Uterus (tissue), 4 donors: ENCODE data around the gene DNASE1. TPM values are rescaled to one million over a fixed set of nuclear protein-coding genes. Genes with fewer than 3 reads are reported as not detected.

ENCODE experiments used
- DNase-seq, 2 donors: peaks; one replicate each; pipeline ENCODE4 v3.0.0-alpha.2; 2019 to 2020
- H3K27ac ChIP-seq, 2 donors: fragments of 200-600 bp; sonication (generic); 1 replicate in 1 of 2; 2 replicates in 1 of 2; pipeline ENCODE4 v1.5.1; 2016 to 2018
- H3K27me3 ChIP-seq, 2 donors: fragments of 200-600 bp; sonication (generic); one replicate each; pipeline ENCODE4 v1.5.1; 2018 to 2019; ENCODE audit warnings: control low read depth in 1 of 2
- H3K36me3 ChIP-seq, 2 donors: fragments of 200-600 bp; sonication (generic); one replicate each; pipeline ENCODE4 v1.5.1; 2019; ENCODE audit warnings: control low read depth in 1 of 2
- H3K4me1 ChIP-seq, 2 donors: fragments of 200-600 bp; sonication (generic); one replicate each; pipeline ENCODE4 v1.5.1; 2018 to 2019; ENCODE audit warnings: control low read depth in 1 of 2
- H3K4me3 ChIP-seq, 2 donors: fragments of 200-600 bp; sonication (generic); 1 replicate in 1 of 2; 2 replicates in 1 of 2; pipeline ENCODE4 v1.5.1; 2018 to 2019; ENCODE audit warnings: mild to moderate bottlenecking in 1 of 2
- H3K9me3 ChIP-seq, 2 donors: fragments of 200-600 bp; sonication (generic); one replicate each; pipeline ENCODE4 v1.5.1; 2019; ENCODE audit warnings: control low read depth in 1 of 2
- POLR2A ChIP-seq, 2 donors: fragments of 450-650 bp; IDR thresholded peaks; one replicate each; pipeline ENCODE4 v1.6.1; 2016; ENCODE audit warnings: antibody characterized with exemption in 2 of 2, mild to moderate bottlenecking in 1 of 2, moderate library complexity in 1 of 2
- intact Hi-C: fragments of 100-400 bp; cut with DNase I; formaldehyde crosslinking; loops from one replicate; pipeline ENCODE4 v1.15.1; 2023; ENCODE audit warnings: low total_unique reads
- total RNA-seq, 4 donors: library from RNA; depleted of rRNA in 3 of 4; stranded (reverse); fragments of >200 nt in 3 of 4; gene quantifications; one replicate each; pipeline versions ENCODE4 v1.1.0 to v1.2.4, GENCODE V29; 2014 to 2023
- TF ChIP-seq, protein P1 (sequence below), 4 experiments: fragments of 200-600 bp in 2 of 4; fragments of 450-650 bp in 2 of 4; sonication (generic) in 2 of 4; IDR thresholded peaks; one replicate each; pipeline ENCODE4 v1.5.1; 2016 to 2019; ENCODE audit warnings: antibody characterized with exemption in 4 of 4, mild to moderate bottlenecking in 2 of 4, moderate library complexity in 1 of 4
- donor health status: DM: yes; HTN: yes; CAD: no.

Gene DNASE1
- total RNA-seq, 4 donors from 2014 or later = 3.2 to 34.3 (median 13.8) TPM

DNA sequence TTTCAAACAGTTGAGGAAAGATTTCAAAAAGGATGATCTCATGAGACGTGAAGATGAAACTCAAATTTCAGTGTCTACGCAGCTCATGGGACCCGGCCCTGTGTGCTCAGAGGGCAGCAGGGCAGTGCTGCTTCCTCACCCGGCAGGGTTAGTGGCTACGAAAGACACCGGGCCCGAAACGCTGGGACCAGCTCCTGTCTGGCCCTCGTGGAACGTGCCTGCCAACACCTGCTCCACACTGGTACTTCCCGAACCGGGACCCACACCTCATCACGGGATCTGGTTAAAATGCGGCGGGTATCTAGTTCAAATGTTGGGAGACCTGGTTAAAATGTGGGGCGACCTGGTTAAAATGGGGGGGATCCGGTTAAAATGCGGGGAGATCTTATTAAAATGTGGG, 18.7 kb downstream of the DNASE1 start:
- H3K27ac ChIP-seq = no peak overlapping the region
- TF ChIP-seq POLR2A (IDR thresholded peaks at IDR 0.05) = no peak
- TF ChIP-seq, protein P1, sequence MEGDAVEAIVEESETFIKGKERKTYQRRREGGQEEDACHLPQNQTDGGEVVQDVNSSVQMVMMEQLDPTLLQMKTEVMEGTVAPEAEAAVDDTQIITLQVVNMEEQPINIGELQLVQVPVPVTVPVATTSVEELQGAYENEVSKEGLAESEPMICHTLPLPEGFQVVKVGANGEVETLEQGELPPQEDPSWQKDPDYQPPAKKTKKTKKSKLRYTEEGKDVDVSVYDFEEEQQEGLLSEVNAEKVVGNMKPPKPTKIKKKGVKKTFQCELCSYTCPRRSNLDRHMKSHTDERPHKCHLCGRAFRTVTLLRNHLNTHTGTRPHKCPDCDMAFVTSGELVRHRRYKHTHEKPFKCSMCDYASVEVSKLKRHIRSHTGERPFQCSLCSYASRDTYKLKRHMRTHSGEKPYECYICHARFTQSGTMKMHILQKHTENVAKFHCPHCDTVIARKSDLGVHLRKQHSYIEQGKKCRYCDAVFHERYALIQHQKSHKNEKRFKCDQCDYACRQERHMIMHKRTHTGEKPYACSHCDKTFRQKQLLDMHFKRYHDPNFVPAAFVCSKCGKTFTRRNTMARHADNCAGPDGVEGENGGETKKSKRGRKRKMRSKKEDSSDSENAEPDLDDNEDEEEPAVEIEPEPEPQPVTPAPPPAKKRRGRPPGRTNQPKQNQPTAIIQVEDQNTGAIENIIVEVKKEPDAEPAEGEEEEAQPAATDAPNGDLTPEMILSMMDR (IDR thresholded peaks at IDR 0.05) = no peak
- no peaks in the 10 kb centered on the region for H3K4me1 ChIP-seq
- H3K9me3 ChIP-seq = no peaks in the 10 kb centered on the region
- no peak for DNase-seq
- H3K27me3 ChIP-seq = no peaks in the 10 kb centered on the region
- H3K36me3 ChIP-seq = no peaks in the 10 kb centered on the region
- intact Hi-C loops = no loop called here
- H3K4me3 ChIP-seq = no peak overlapping the region

DNA sequence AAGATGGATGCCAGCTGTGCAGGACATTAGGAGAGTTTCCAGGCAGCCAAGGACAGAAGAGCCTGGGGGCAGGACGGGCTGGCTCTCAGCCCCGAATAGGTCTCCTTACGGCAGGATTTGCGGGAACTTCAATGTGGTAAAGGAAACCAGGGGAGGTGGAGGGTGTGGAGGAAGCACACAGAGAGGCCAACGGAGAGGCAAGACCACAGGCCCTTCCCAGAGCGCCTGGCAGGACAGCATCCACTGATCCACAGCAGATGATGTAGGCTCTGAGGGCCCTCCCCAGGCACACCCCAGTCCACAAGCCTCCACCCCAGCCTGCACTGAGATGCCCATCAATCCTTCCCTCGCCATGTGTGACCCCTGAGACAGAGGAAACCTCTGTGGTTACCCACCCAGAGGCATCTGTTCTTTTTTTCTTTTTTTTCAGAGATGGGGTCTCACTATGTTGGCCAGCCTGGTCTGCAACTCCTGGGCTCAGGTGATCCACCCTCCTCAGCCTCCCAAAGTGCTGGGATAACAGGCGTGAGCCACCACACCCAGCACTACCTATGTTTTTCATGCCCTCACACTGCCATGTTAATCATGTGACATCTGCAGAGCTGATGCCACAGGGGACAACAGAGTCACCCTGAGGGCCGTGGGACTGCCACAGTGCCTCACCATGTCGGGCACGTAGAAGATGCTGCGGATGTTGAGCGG, 19.3 kb downstream of the DNASE1 start:
- no peak for DNase-seq
- Histone ChIP-seq H3K36me3 (no peaks in the 10 kb centered on the region), H3K9me3 (no peaks in the 10 kb centered on the region), H3K4me3 (no peak overlapping the region), H3K4me1 (no peaks in the 10 kb centered on the region), H3K27me3 (no peaks in the 10 kb centered on the region), H3K27ac (no peak overlapping the region)
- intact Hi-C loops = no loop called here
- TF ChIP-seq POLR2A (IDR thresholded peaks at IDR 0.05) = no peak
- TF ChIP-seq, protein P1 (IDR thresholded peaks at IDR 0.05) = no peak

DNA sequence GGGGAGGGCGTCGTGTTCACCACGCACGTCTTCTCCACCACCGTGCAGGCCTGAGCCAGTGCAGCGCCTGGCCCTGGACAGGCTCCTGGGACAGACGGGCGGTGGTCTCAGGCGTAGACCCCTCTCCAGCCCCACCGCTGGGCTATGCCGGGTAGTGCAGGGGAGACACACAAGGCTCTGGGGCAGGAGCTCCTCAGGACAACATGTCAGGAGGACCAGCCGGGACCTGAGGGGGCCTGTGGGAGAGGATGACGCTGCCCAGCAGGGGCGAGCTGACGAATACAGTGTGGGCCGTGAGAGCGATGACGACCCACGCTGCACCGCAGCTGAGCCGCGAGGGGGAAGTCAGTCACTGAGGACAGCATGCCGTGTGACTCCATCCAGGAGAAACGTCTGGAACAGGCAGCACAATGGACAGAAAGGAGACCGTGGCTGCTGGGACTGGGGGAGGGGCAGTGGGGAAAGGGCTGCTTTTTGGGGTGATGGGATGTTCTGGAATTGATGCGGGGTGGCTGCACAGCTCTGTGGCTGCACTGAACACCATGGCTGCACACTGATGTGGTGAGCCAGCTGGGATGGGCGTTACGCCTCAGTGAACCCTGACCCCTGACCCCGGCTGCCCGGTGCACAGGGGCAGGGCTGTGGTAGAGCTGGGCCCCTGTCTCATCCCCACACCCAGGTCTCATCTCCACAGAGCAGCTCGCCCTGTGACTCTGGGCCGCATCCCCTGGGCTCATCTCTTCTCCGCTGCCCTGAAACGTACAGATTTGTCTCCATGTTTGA, 20.2 kb downstream of the DNASE1 start:
- H3K27ac ChIP-seq = no peak overlapping the region
- intact Hi-C loops = no loop called here
- TF ChIP-seq, protein P1 (IDR thresholded peaks at IDR 0.05) = no peak
- no peak for TF ChIP-seq POLR2A (IDR thresholded peaks at IDR 0.05)
- no peaks in the 10 kb centered on the region for H3K36me3 ChIP-seq
- DNase-seq = no peak
- no peaks in the 10 kb centered on the region for H3K9me3 ChIP-seq
- H3K27me3 ChIP-seq = no peaks in the 10 kb centered on the region
- H3K4me1 ChIP-seq = no peaks in the 10 kb centered on the region
- no peak overlapping the region for H3K4me3 ChIP-seq

DNA sequence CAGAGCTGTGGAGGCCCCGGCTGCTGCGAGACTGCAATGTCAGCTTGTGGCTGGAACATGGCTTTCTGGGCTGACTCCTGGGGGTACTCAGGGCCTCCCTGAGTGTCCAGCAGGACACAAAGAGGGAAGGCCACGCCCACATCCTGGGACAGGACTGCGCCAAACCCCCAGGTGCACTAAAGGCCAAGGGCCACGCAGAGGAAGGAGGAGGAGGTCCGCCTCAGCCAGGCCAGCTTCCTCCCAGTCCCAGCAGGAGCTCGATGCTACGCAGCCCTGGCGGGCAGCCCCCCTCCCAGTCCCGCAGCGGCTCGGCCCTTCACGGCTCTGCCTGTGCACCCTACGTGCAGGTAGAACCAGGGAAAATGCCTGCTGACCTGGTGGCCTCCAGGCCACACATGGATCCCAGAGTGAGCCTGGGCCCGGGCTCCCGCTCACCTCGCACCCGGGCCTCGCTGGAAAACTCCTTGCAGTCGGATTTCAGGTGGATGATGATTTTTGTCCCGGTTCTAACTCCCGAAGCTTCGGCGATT, 21.2 kb downstream of the DNASE1 start:
- Histone ChIP-seq H3K27me3 (no peaks in the 10 kb centered on the region), H3K9me3 (no peaks in the 10 kb centered on the region), H3K4me1 (no peaks in the 10 kb centered on the region), H3K4me3 (no peak overlapping the region), H3K27ac (no peak overlapping the region), H3K36me3 (no peaks in the 10 kb centered on the region)
- DNase-seq = no peak
- intact Hi-C loops = no loop called here
- TF ChIP-seq, protein P1 (IDR thresholded peaks at IDR 0.05) = no peak
- no peak for TF ChIP-seq POLR2A (IDR thresholded peaks at IDR 0.05)

DNA sequence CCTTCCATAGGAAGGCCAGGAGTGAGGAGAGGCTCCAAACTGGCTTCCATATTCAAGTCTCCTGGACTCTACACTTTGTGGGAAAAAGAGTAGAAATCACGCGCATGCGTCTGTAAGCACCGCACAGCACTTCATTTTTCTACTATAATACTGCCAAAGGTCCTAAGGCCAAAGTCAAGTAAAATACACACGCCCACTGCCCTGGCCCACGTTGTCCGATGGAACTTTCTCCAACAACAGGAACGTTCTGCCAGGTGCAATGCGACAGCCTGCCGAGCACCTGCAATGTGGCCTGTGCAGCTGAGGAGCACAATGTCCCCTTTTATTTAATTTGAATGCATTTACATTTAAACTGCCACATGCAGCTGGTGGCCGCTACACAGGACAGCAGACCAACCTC, 23.5 kb downstream of the DNASE1 start:
- no peaks in the 10 kb centered on the region for H3K36me3 ChIP-seq
- H3K4me3 ChIP-seq = no peak overlapping the region
- H3K4me1 ChIP-seq = no peaks in the 10 kb centered on the region
- DNase-seq = no peak
- no peak overlapping the region for H3K27ac ChIP-seq
- H3K27me3 ChIP-seq = no peaks in the 10 kb centered on the region
- intact Hi-C loops = no loop called here
- no peaks in the 10 kb centered on the region for H3K9me3 ChIP-seq
- no peak for TF ChIP-seq POLR2A (IDR thresholded peaks at IDR 0.05)
- TF ChIP-seq, protein P1 (IDR thresholded peaks at IDR 0.05) = no peak
